WERI-Rb-1 (cell line): ENCODE data around the gene PAX8.

Experiments used
- DNase-seq: peaks from one replicate; pipeline ENCODE4 v3.0.0-alpha.2; 2020
- H3K27ac ChIP-seq: fragments of 250-450 bp; sonication (Bioruptor Pico); 2 replicates; pipeline ENCODE4 v1.5.1; 2020; ENCODE audit warnings: mild to moderate bottlenecking, moderate library complexity
- H3K27me3 ChIP-seq: fragments of 250-450 bp; sonication (Bioruptor Pico); 2 replicates; pipeline ENCODE4 v1.5.1; 2021; ENCODE audit warnings: mild to moderate bottlenecking, low read depth, moderate library complexity; ENCODE audit not compliant: insufficient read depth, severe bottlenecking
- H3K36me3 ChIP-seq: fragments of 250-450 bp; sonication (Bioruptor Pico); 2 replicates; pipeline ENCODE4 v1.5.1; 2020; ENCODE audit warnings: mild to moderate bottlenecking, moderate library complexity
- H3K4me3 ChIP-seq: 2 replicates; pipeline ENCODE4 v1.5.1; 2011; ENCODE audit warnings: low read depth, mild to moderate bottlenecking, control low read depth, low read length
- H3K9me3 ChIP-seq: fragments of 250-450 bp; sonication (Bioruptor Pico); 2 replicates; pipeline ENCODE4 v1.5.1; 2021; ENCODE audit warnings: mild to moderate bottlenecking, moderate library complexity; ENCODE audit not compliant: severe bottlenecking
- TF ChIP-seq, protein P1 (sequence below): IDR thresholded peaks from 2 replicates; pipeline ENCODE4 v1.5.1; 2011; ENCODE audit warnings: low read depth, mild to moderate bottlenecking, control low read depth, inconsistent platforms, low read length

PAX8 gene

DNA sequence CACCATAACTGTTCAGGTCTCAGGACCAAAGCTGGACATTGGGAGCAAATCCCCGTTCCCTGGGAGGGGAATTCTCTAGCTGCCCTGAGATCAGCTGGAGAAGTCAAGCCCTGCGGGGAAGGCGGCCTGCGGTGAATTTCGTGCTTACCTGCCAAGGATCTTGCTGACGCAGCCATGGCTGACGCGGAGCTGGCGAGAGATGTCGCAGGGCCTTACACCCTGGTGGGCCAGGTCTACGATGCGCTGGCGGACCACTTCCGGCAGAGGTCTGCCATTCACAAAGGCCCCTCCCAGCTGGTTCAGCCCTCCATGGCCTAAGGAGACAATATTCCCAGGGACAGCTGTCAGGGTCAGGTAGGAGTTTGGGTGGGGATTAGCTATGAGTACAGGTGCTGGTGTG lies 32.1 kb downstream of the PAX8 start:
- H3K27ac ChIP-seq, result no peak overlapping the region
- no peaks in the 10 kb centered on the region for H3K36me3 ChIP-seq
- H3K9me3 ChIP-seq, result no peaks in the 10 kb centered on the region
- no peaks in the 10 kb centered on the region for H3K27me3 ChIP-seq
- H3K4me3 ChIP-seq, result no peak overlapping the region
- DNase-seq, result no peak
- TF ChIP-seq, protein P1, sequence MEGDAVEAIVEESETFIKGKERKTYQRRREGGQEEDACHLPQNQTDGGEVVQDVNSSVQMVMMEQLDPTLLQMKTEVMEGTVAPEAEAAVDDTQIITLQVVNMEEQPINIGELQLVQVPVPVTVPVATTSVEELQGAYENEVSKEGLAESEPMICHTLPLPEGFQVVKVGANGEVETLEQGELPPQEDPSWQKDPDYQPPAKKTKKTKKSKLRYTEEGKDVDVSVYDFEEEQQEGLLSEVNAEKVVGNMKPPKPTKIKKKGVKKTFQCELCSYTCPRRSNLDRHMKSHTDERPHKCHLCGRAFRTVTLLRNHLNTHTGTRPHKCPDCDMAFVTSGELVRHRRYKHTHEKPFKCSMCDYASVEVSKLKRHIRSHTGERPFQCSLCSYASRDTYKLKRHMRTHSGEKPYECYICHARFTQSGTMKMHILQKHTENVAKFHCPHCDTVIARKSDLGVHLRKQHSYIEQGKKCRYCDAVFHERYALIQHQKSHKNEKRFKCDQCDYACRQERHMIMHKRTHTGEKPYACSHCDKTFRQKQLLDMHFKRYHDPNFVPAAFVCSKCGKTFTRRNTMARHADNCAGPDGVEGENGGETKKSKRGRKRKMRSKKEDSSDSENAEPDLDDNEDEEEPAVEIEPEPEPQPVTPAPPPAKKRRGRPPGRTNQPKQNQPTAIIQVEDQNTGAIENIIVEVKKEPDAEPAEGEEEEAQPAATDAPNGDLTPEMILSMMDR, result no peak

DNA sequence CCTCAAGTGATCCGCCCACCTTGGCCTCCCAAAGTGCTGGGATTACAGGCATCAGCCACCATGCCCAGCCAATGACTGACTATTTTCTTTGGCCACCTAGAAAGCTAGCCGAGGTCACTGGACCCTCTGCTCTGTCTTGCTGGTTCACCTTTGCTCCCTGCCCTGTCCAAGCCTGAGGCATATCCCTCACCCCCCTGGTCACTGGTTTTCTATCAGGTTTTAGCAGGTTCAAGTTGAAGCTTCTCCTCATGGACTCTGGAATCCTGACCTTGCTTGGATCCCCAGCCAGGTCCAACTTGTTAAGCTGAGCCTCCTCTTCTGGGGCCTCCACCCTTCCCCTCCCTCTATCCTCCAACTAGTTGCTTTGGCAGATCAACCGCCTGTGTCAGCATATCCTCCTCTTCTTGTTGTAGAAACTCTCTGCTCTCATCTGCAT lies 33.4 kb downstream of the PAX8 start:
- Histone ChIP-seq H3K27ac (no peak overlapping the region), H3K9me3 (no peaks in the 10 kb centered on the region), H3K4me3 (no peak overlapping the region), H3K36me3 (no peaks in the 10 kb centered on the region), H3K27me3 (no peaks in the 10 kb centered on the region)
- TF ChIP-seq, protein P1, result no peak
- DNase-seq, result no peak

DNA sequence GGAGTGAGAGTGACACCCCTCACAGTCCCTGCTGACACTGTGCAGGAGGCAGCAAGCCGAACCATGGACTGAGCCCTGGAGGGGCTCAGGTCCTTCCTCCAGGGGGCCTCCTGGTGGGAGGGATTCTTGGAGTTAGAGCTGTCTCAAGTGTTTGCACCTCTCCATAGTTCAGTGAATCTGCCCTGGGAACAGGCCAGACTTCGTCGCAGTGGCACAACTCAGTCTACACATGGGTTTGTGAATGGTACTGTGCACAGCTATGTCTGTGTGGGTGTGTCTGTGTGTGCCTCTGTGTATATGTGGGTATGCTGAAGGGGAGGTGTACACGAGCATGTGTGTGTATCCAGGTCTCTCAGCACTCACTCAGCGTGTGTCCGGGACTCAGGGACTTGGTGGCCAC lies 36.4 kb downstream of the PAX8 start:
- H3K4me3 ChIP-seq, result no peak overlapping the region
- no peaks in the 10 kb centered on the region for H3K9me3 ChIP-seq
- no peaks in the 10 kb centered on the region for H3K27me3 ChIP-seq
- no peaks in the 10 kb centered on the region for H3K36me3 ChIP-seq
- no peak for DNase-seq
- no peak overlapping the region for H3K27ac ChIP-seq
- TF ChIP-seq, protein P1, result no peak

DNA sequence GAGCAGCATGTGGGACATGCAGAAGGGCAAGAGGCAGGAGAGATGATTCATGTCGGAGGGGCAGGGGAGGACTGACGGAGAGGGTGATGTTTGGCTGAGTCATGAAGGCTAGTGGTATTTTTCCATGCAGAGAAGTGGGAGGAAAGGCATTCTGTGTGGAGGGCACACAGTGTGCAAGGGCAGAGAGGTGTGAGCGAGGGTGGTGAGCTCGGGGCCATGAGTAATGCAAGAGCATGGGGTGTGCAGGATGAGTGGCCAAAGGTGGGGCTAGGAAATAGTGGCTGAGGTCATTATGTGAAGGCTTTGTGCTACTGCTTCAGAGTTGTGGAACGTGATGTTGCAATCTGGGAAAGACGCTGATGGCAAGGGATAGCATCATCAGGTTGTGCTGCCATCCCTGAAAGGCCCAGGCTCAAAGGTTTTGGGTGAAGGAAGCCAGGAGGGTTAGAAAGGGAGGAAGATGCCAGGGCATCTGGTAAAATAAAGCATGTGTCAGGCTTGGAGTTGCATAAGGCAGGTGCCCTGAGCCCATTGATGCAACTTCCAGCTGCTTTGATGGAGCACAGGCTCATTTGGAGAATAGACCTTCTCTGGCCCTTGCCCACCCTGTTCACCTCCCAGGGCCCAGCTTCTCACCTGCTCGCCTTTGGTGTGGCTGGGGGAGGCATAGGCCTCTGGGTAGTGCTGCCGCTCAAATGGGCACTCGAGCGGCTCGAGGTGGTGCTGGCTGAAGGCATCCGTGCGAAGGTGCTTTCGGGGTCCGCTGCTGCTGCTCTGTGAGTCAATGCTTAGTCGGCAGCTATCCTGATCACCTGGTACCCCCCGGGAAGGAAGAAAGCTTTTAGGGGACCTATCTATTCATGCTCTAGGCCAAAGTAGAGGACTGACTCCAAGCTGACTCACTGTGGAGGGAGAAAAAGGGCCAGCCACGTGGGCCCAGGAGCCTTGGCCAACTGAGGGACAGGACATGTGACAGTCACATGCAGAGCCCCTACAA lies 37.5 kb downstream of the PAX8 start:
- H3K9me3 ChIP-seq, result no peaks in the 10 kb centered on the region
- H3K4me3 ChIP-seq, result no peak overlapping the region
- TF ChIP-seq, protein P1, result no peak
- H3K27me3 ChIP-seq, result no peaks in the 10 kb centered on the region
- DNase-seq, result no peak
- no peak overlapping the region for H3K27ac ChIP-seq
- no peaks in the 10 kb centered on the region for H3K36me3 ChIP-seq

DNA sequence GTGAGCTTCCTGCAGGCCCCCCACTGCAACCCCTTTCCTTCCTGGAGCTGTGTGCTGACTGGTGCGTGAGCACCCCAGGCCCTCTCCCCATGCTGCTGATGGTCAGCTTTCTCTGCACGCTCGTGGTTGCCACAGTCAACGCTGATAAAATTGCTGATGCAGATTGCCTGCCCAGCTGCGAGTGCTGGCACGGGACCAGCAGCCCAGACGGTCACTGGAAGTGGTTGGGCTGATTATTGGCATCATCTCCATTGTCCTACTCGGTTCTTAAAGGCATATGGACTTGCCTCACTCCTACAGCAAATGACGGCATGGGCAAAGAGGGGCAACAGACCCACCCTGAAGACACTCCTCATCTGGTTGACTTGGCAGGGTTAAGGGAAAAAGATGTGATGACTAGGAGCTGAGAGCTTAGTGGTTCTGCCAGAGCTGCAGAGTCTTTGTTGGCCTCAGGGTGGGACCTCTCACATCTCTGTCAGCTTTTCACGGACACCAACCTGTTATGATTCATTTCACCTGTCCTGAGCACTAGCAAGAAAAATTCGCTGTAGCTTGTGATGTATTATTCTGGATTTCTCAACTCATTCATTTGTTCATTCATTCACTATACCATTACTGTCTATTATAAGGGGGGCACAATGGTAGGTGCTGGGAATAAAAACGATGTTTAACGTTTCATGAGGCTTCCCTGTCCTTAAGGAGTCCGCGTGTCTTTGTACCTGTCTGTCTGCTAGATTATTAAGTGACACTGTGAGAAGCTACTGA lies 38.4 kb downstream of the PAX8 start:
- no peaks in the 10 kb centered on the region for H3K36me3 ChIP-seq
- H3K27ac ChIP-seq, result no peak overlapping the region
- no peaks in the 10 kb centered on the region for H3K27me3 ChIP-seq
- H3K4me3 ChIP-seq, result no peak overlapping the region
- no peak for DNase-seq
- TF ChIP-seq, protein P1, result no peak
- no peaks in the 10 kb centered on the region for H3K9me3 ChIP-seq
